Measurements from ENCODE around the gene HMGXB3.

GRCh38 chr5:150035139-150035895, 34.8 kb downstream of the HMGXB3 start:
- TF ChIP-seq CTCF (IDR thresholded peaks at IDR 0.05) (no peak), SIN3A (IDR thresholded peaks at IDR 0.05; ENCODE audit: borderline replicate concordance, insufficient read depth, low read depth, low read length) (no peak), REST (IDR thresholded peaks at IDR 0.05; ENCODE audit: insufficient read depth in 1 of 2, low read depth in 2 of 2, low read length in 1 of 2) (no peak)
